Esophagus muscularis mucosa (tissue), 4 donors: Measurements from ENCODE around the gene RPL22L1. TPM values are rescaled to one million over a fixed set of nuclear protein-coding genes. Genes with fewer than 3 reads are reported as not detected.

Experiments
- DNase-seq: peaks from one replicate; pipeline ENCODE4 v3.0.0-alpha.2; 2017; ENCODE audit errors: extremely low spot score
- H3K27ac ChIP-seq, 4 donors: fragments of 200-600 bp; sonication (generic); replicated peaks in 1 of 4; 1 replicate in 3 of 4; 2 replicates in 1 of 4; pipeline ENCODE4 v1.5.1; 2016 to 2019; ENCODE audit warnings: mild to moderate bottlenecking in 1 of 4
- H3K27me3 ChIP-seq, 4 donors: fragments of 200-600 bp; sonication (generic); one replicate each; pipeline versions ENCODE4 v1.5.1 to v1.6.0; 2016 to 2019
- H3K36me3 ChIP-seq, 4 donors: fragments of 200-600 bp; sonication (generic); one replicate each; pipeline ENCODE4 v1.5.1; 2016 to 2019
- H3K4me1 ChIP-seq, 4 donors: fragments of 200-600 bp; sonication (generic); one replicate each; pipeline ENCODE4 v1.5.1; 2016 to 2019
- H3K4me3 ChIP-seq, 4 donors: fragments of 200-600 bp; sonication (generic); 1 replicate in 2 of 4; 2 replicates in 2 of 4; pipeline ENCODE4 v1.5.1; 2016 to 2019; ENCODE audit warnings: mild to moderate bottlenecking in 4 of 4, moderate library complexity in 1 of 4
- H3K9me3 ChIP-seq, 4 donors: fragments of 200-600 bp; sonication (generic); 1 replicate in 3 of 4; 2 replicates in 1 of 4; pipeline ENCODE4 v1.5.1; 2016 to 2019
- CTCF ChIP-seq, 3 experiments: fragments of 200-600 bp in 2 of 3; fragments of 450-650 bp in 1 of 3; sonication (generic) in 2 of 3; IDR thresholded peaks; one replicate each; pipeline ENCODE4 v1.5.1; 2017 to 2019; ENCODE audit warnings: antibody characterized with exemption in 3 of 3, mild to moderate bottlenecking in 2 of 3, moderate library complexity in 1 of 3
- EP300 ChIP-seq: sonication (generic); formaldehyde crosslinking; IDR thresholded peaks from one replicate; pipeline ENCODE4 v1.6.1; 2017; ENCODE audit warnings: antibody characterized with exemption
- POLR2A ChIP-seq: fragments of 450-650 bp; IDR thresholded peaks from one replicate; pipeline ENCODE4 v1.6.1; 2017; ENCODE audit warnings: antibody characterized with exemption, moderate library complexity, mild to moderate bottlenecking, low read depth
- POLR2AphosphoS5 ChIP-seq, 2 donors: sonication (generic); formaldehyde crosslinking; IDR thresholded peaks; one replicate each; pipeline ENCODE4 v1.6.1; 2017; ENCODE audit warnings: antibody characterized with exemption in 2 of 2
- WGBS: methylation state at CpG from one replicate; pipeline ENCODE4 v1.1.5; 2018; 5-methylcytosine and 5-hydroxymethylcytosine counted together
- intact Hi-C: fragments of 100-400 bp; cut with DNase I; formaldehyde crosslinking; loops from one replicate; pipeline ENCODE4 v1.15.1; 2023
- total RNA-seq, 4 donors: library from RNA; depleted of rRNA; stranded (reverse); fragments of >200 nt; gene quantifications; one replicate each; pipeline versions ENCODE4 v1.1.0 to v1.2.1, GENCODE V29; 2016

Gene RPL22L1
- total RNA-seq, 4 donors from 2014 or later = 17.2 to 57.0 (median 37.1) TPM

- TF ChIP-seq EP300 (no peak), CTCF (IDR thresholded peaks at IDR 0.05) (no peak), POLR2AphosphoS5 (IDR thresholded peaks at IDR 0.05) (no peak), POLR2A (no peak)
- peak overlapping the region; percentile 56 to 72 (median 70) for H3K4me3 ChIP-seq
- peaks cover 10 to 34% (median 28%) of the 10 kb centered on the region in 4 donors for H3K36me3 ChIP-seq
- H3K27ac ChIP-seq = peak overlapping the region in 3 of 4 donors; percentile 80 to 85 (median 81)
- intact Hi-C loops = no loop called here
- no peak for DNase-seq
- H3K9me3 ChIP-seq = no peaks in the 10 kb centered on the region
- no peaks in the 10 kb centered on the region for H3K27me3 ChIP-seq
- WGBS = 84% methylated on average over 9 of the region's 9 CpGs
- H3K4me1 ChIP-seq = peaks cover 17 to 33% (median 31%) of the 10 kb centered on the region in 4 donors
Measured at GRCh38 chr3:170868577-170869238, 1.3 kb downstream of the RPL22L1 start.

DNA sequence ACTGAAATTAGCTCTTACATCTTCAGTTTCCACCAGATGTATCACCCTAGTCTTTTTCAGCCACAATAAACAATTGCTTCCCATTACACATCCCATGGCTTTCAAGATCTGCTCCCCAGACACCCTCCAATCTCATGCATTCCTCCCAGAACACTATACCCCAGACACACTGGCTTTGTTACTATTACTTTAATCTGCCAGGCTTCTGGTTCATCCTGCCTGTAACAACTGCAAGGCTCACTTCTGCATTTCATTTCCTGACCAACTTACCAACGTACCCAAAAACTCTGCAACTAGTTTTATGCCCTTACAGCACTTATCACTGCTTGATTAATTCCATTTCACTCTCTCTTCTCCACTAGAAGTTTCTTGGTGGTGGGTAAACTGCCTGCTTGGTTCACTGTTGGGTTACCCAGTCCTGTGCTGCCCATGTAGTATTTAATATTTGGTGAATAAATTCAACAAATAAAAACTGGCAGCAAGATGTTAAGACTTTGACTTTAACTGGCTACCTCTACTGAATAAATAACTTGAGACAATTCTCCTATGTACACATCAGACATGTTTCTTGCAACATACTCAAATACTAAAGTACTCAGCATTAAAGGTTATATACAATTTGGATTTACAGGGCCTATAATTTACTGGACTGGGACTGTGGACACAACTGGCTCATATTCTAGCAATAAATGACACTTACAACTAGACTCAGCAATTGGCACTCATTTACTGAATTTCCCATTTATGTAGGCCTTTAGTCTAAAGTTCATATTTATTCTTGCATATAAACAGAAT is 2.7 kb downstream of the RPL22L1 start:
- 79% methylated on average over 1 of the region's 1 CpG for WGBS
- intact Hi-C loops = no loop called here
- H3K27me3 ChIP-seq = no peaks in the 10 kb centered on the region
- DNase-seq = no peak
- no peak overlapping the region for H3K27ac ChIP-seq
- H3K4me3 ChIP-seq = no peak overlapping the region
- peaks cover 10 to 34% (median 28%) of the 10 kb centered on the region in 4 donors for H3K36me3 ChIP-seq
- H3K4me1 ChIP-seq = peaks cover 17 to 33% (median 31%) of the 10 kb centered on the region in 4 donors
- TF ChIP-seq CTCF (IDR thresholded peaks at IDR 0.05) = no peak
- TF ChIP-seq EP300 = no peak
- TF ChIP-seq POLR2AphosphoS5 (IDR thresholded peaks at IDR 0.05) = no peak
- TF ChIP-seq POLR2A = no peak
- no peaks in the 10 kb centered on the region for H3K9me3 ChIP-seq

- H3K9me3 ChIP-seq = no peaks in the 10 kb centered on the region
- DNase-seq = no peak
- no peak overlapping the region for H3K27ac ChIP-seq
- H3K4me3 ChIP-seq = no peak overlapping the region
- intact Hi-C loops = no loop called here
- WGBS = 82% methylated on average over 3 of the region's 3 CpGs
- no peaks in the 10 kb centered on the region for H3K27me3 ChIP-seq
- no peak for TF ChIP-seq POLR2A
- no peak for TF ChIP-seq CTCF (IDR thresholded peaks at IDR 0.05)
- no peak for TF ChIP-seq EP300
- TF ChIP-seq POLR2AphosphoS5 (IDR thresholded peaks at IDR 0.05) = no peak
- peaks cover 10 to 34% (median 28%) of the 10 kb centered on the region in 4 donors for H3K36me3 ChIP-seq
- H3K4me1 ChIP-seq = peaks cover 17 to 33% (median 31%) of the 10 kb centered on the region in 4 donors
Measured at GRCh38 chr3:170866499-170866898, 3.5 kb downstream of the RPL22L1 start.

DNA sequence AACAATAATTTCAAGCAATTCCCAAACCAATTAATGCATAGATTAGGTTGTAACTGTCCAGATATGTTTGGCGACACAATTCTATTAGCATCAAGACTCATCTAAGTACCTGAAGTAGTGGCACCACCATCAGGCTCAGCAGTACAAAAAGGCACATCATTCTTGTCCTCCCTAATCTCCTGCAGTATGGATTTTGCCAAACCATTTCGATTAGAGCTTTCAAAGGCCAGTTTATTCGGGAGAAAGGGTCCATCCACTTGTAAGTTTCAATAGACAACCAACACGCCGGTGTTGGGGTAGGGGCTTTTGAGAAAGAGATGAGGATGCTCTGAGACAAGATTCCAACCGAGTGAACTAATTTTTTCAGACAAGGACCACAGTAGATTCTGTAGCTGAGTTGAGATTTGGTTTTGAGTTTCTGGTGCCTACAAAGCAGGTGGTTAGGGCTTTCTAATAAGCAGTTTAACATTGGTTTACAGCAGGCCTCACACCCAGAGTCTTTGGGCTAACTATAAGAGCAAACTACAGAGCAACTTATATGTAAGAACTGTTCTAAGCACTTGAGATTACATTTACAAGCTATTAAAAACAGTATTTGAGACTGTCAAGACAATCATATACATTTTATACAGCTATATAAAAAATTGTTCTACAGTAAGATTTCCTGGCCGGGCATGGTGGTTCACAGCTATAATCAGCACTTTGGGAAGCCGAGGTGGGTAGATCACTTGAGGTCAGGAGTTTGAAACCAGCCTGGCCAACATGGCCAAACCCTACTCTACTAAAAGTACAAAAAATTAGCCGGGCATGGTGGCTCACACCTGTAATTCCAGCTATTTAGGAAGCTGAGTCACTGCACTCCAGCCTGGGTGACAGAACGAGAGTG is 4.5 kb downstream of the RPL22L1 start:
- Histone ChIP-seq H3K4me1 (peaks cover 17 to 29% (median 28%) of the 10 kb centered on the region in 4 donors), H3K27ac (no peak overlapping the region), H3K36me3 (peaks cover 10 to 34% (median 28%) of the 10 kb centered on the region in 4 donors), H3K4me3 (no peak overlapping the region), H3K9me3 (no peaks in the 10 kb centered on the region), H3K27me3 (no peaks in the 10 kb centered on the region)
- intact Hi-C loops = no loop called here
- DNase-seq = no peak
- TF ChIP-seq POLR2AphosphoS5 (IDR thresholded peaks at IDR 0.05) = no peak
- TF ChIP-seq POLR2A = no peak
- TF ChIP-seq CTCF (IDR thresholded peaks at IDR 0.05) = no peak
- no peak for TF ChIP-seq EP300
- 83% methylated on average over 10 of the region's 10 CpGs for WGBS
